ENCODE measurements around the gene WDFY4. TPM values are rescaled to one million over a fixed set of nuclear protein-coding genes. Genes with fewer than 3 reads are reported as not detected.

The WDFY4 gene
- total RNA-seq, 1 donor from 2014 or later, result not detected

- TF ChIP-seq CTCF (IDR thresholded peaks at IDR 0.05), result no peak
- no peaks in the 10 kb centered on the region for H3K36me3 Mint-ChIP-seq (ENCODE audit: low read depth)
- no peaks in the 10 kb centered on the region for H3K9me3 Mint-ChIP-seq (ENCODE audit: low read depth)
- H3K27me3 Mint-ChIP-seq (ENCODE audit: low read depth), result peaks cover 28% of the 10 kb centered on the region
- H3K4me3 Mint-ChIP-seq (ENCODE audit: unreplicated experiment), result no peak overlapping the region
- no peaks in the 10 kb centered on the region for H3K4me1 Mint-ChIP-seq (ENCODE audit: low read depth)
- no peak overlapping the region for H3K27ac Mint-ChIP-seq (ENCODE audit: unreplicated experiment)
- no peak for DNase-seq (ENCODE audit: low spot score)
Measured at GRCh38 chr10:48701941-48702340, 17.3 kb downstream of the WDFY4 start.

- Mint-ChIP-seq H3K9me3 (ENCODE audit: low read depth) (no peaks in the 10 kb centered on the region), H3K36me3 (ENCODE audit: low read depth) (no peaks in the 10 kb centered on the region), H3K4me1 (ENCODE audit: low read depth) (peaks cover 8% of the 10 kb centered on the region), H3K27ac (ENCODE audit: unreplicated experiment) (no peak overlapping the region), H3K27me3 (ENCODE audit: low read depth) (peaks cover 30% of the 10 kb centered on the region), H3K4me3 (ENCODE audit: unreplicated experiment) (no peak overlapping the region)
- no peak for DNase-seq (ENCODE audit: low spot score)
- no peak for TF ChIP-seq CTCF (IDR thresholded peaks at IDR 0.05)
Measured at GRCh38 chr10:48703531-48704122, 19.0 kb downstream of the WDFY4 start.

- no peak for TF ChIP-seq CTCF (IDR thresholded peaks at IDR 0.05)
- Mint-ChIP-seq H3K27me3 (ENCODE audit: low read depth) (peaks cover 30% of the 10 kb centered on the region), H3K4me3 (ENCODE audit: unreplicated experiment) (no peak overlapping the region)
Measured at GRCh38 chr10:48704156-48704555, 19.5 kb downstream of the WDFY4 start.

GRCh38 chr10:48705401-48705938 is 20.8 kb downstream of the WDFY4 start:
- H3K9me3 Mint-ChIP-seq (ENCODE audit: low read depth), result no peaks in the 10 kb centered on the region
- no peak for TF ChIP-seq CTCF (IDR thresholded peaks at IDR 0.05)
- H3K4me1 Mint-ChIP-seq (ENCODE audit: low read depth), result peaks cover 8% of the 10 kb centered on the region
- H3K27ac Mint-ChIP-seq (ENCODE audit: unreplicated experiment), result no peak overlapping the region
- peaks cover 25% of the 10 kb centered on the region for H3K27me3 Mint-ChIP-seq (ENCODE audit: low read depth)
- no peak overlapping the region for H3K4me3 Mint-ChIP-seq (ENCODE audit: unreplicated experiment)
- H3K36me3 Mint-ChIP-seq (ENCODE audit: low read depth), result no peaks in the 10 kb centered on the region
- DNase-seq (ENCODE audit: low spot score), result no peak

More at GRCh38 chr10:48704156-48704555, 19.5 kb downstream of the WDFY4 start:
- Mint-ChIP-seq H3K36me3 (ENCODE audit: low read depth) (no peaks in the 10 kb centered on the region), H3K9me3 (ENCODE audit: low read depth) (no peaks in the 10 kb centered on the region), H3K27ac (ENCODE audit: unreplicated experiment) (no peak overlapping the region), H3K4me1 (ENCODE audit: low read depth) (peaks cover 8% of the 10 kb centered on the region)
- no peak for DNase-seq (ENCODE audit: low spot score)

- H3K9me3 Mint-ChIP-seq (ENCODE audit: low read depth), result no peaks in the 10 kb centered on the region
- no peak for DNase-seq (ENCODE audit: low spot score)
- no peak for TF ChIP-seq CTCF (IDR thresholded peaks at IDR 0.05)
- H3K27ac Mint-ChIP-seq (ENCODE audit: unreplicated experiment), result no peak overlapping the region
- peaks cover 8% of the 10 kb centered on the region for H3K4me1 Mint-ChIP-seq (ENCODE audit: low read depth)
- H3K4me3 Mint-ChIP-seq (ENCODE audit: unreplicated experiment), result no peak overlapping the region
- peaks cover 24% of the 10 kb centered on the region for H3K27me3 Mint-ChIP-seq (ENCODE audit: low read depth)
- no peaks in the 10 kb centered on the region for H3K36me3 Mint-ChIP-seq (ENCODE audit: low read depth)
Measured at GRCh38 chr10:48707472-48707871, 22.8 kb downstream of the WDFY4 start.

Measured in chondrocyte (in vitro differentiated cells).